ENCODE data around the gene KMO. TPM values are rescaled to one million over a fixed set of nuclear protein-coding genes. Genes with fewer than 3 reads are reported as not detected.

The KMO gene
- total and polyA plus RNA-seq, 2 donors (not counting 3 experiments of a cell fraction or from before 2014, with no cell fraction given) = not detected

DNA sequence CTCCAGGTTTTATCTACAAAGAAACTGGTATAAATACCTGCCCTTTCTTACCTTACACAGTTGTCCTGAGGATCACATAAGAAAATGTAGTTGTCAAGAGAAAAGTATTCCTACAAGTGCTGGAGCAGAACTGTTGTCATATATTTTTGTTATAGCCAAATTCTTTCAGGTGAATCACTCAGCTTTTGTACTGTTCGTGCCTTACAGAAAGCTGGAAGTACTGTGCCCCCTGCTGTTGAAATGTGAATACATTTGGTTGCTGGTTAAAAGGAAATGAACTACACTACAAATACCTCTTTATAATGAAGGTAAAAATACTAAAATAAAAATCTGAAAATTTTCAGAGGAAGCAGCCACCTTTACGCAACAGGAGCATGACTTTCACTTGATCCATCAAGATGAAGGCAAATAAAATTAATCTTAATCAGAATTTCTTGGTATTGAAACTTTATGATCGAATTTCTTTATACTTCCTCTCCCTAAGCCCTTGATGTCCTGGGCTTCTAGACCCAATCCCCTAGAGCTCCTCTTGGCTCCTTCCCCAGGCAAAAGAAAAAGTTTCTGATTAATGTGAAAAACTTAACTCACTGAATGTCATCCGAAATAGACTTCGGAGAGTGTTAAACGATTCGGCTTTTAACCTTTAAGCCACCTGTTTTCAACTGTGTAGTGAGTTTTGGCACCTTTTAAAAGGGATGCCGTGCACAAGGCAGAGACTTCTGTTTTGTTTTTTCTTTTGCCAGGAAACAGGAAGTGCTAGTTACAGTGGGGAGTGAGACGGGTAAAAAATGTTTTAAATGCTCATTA is 95.5 kb downstream of the KMO start:
- POLR2A ChIA-PET = no interaction called here
- peak; percentile 72 for DNase-seq (ENCODE audit: low read depth, low spot score)
- no TSS peak for BruUV-seq (replicated peaks)

DNA sequence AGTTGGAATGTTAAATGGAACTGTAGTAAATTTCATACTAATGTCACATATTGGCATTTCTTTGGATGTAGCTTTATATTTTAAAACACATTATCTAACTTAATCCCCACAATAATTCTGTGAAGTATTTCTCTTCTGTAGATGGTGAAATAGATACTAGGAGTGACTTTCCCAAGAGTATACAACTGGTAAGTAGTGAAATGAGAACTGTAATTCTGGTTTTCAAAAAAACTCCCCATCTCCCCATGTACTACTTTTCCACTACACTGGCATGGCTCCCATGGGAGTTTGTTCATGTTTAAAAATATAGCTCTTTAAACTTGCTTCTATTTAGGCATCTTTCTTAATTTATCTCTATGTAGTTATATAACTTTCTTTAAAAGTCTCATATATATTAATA is 97.8 kb downstream of the KMO start:
- POLR2A ChIA-PET = no interaction called here

More for the DNA sequence above, 95.5 kb downstream of the KMO start:
- Histone ChIP-seq H3K9me1 (replicated peaks; ENCODE audit: control insufficient read depth, extremely low read depth, insufficient read depth, low read length) (no peaks in the 10 kb centered on the region), H3K9ac (replicated peaks; ENCODE audit: extremely low read depth, insufficient read depth, low read length) (no peak overlapping the region), H3K79me2 (ENCODE audit: control insufficient read depth, insufficient read depth, low read length) (peaks cover 2% of the 10 kb centered on the region), H3K4me2 (ENCODE audit: insufficient read depth, low read length) (no peak overlapping the region), H3K4me3 (replicated peaks in 1 of 3; ENCODE audit: insufficient read depth in 1 of 3, low read depth in 1 of 3, low read length in 3 of 3) (no peak overlapping the region), H3K9me3 (replicated peaks; ENCODE audit: control insufficient read depth, insufficient read depth, low read length) (no peaks in the 10 kb centered on the region), H3K4me1 (ENCODE audit: control insufficient read depth, extremely low read depth, insufficient read depth, low read length) (no peaks in the 10 kb centered on the region), H2AFZ (ENCODE audit: low read depth, low read length) (no peak overlapping the region), H3K27me3 (ENCODE audit: control insufficient read depth in 2 of 2, insufficient read depth in 2 of 2, low read length in 2 of 2) (no peaks in the 10 kb centered on the region), H3K36me3 (ENCODE audit: control insufficient read depth in 2 of 2, extremely low read depth in 1 of 2, insufficient read depth in 2 of 2, low read length in 2 of 2) (no peaks in the 10 kb centered on the region), H4K20me1 (replicated peaks; ENCODE audit: control insufficient read depth, extremely low read depth, insufficient read depth, low read length) (no peaks in the 10 kb centered on the region), H3K27ac (ENCODE audit: insufficient read depth, low read depth, low read length) (no peak overlapping the region)
- no peak for FAIRE-seq
- no peak for TF ChIP-seq POLR2A (IDR thresholded peaks at IDR 0.05; ENCODE audit: low read depth, low read length)
- TF ChIP-seq, protein P1, sequence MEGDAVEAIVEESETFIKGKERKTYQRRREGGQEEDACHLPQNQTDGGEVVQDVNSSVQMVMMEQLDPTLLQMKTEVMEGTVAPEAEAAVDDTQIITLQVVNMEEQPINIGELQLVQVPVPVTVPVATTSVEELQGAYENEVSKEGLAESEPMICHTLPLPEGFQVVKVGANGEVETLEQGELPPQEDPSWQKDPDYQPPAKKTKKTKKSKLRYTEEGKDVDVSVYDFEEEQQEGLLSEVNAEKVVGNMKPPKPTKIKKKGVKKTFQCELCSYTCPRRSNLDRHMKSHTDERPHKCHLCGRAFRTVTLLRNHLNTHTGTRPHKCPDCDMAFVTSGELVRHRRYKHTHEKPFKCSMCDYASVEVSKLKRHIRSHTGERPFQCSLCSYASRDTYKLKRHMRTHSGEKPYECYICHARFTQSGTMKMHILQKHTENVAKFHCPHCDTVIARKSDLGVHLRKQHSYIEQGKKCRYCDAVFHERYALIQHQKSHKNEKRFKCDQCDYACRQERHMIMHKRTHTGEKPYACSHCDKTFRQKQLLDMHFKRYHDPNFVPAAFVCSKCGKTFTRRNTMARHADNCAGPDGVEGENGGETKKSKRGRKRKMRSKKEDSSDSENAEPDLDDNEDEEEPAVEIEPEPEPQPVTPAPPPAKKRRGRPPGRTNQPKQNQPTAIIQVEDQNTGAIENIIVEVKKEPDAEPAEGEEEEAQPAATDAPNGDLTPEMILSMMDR (IDR thresholded peaks at IDR 0.05; ENCODE audit: extremely low read depth in 1 of 2, insufficient read depth in 1 of 2, low read depth in 1 of 2, low read length in 2 of 2) = peak; percentile 39 to 51
- intact Hi-C loops (cut with micrococcal nuclease) (loop anchor here (1.0 kb wide), 3 partner anchors 16 to 895 kb away; no protein-coding TSS in a partner anchor), dilution Hi-C loops (cut with MboI; ENCODE audit: extremely low pct_ligation_motif_present, low sequenced_read_pairs) (no loop called here)
- CTCF ChIA-PET = interaction anchor here (0.5 to 4.1 kb wide), 23 partner anchors 8 to 895 kb away, joined by 3 to 106 read pairs (median 4); partner anchors contain the start of genes CHML, EXO1, KMO and OPN3

More for the DNA sequence above, 97.8 kb downstream of the KMO start:
- H3K27ac ChIP-seq (ENCODE audit: insufficient read depth, low read depth, low read length) = no peak overlapping the region
- H3K9me1 ChIP-seq (replicated peaks; ENCODE audit: control insufficient read depth, extremely low read depth, insufficient read depth, low read length) = no peaks in the 10 kb centered on the region
- H3K4me3 ChIP-seq (replicated peaks in 1 of 3; ENCODE audit: insufficient read depth in 1 of 3, low read depth in 1 of 3, low read length in 3 of 3) = no peak overlapping the region
- peaks cover 4% of the 10 kb centered on the region for H4K20me1 ChIP-seq (replicated peaks; ENCODE audit: control insufficient read depth, extremely low read depth, insufficient read depth, low read length)
- H3K36me3 ChIP-seq (ENCODE audit: control insufficient read depth in 2 of 2, extremely low read depth in 1 of 2, insufficient read depth in 2 of 2, low read length in 2 of 2) = peaks cover 0 to 5% of the 10 kb centered on the region in 2 experiments
- DNase-seq (ENCODE audit: low read depth, low spot score) (no peak), FAIRE-seq (no peak)
- no peak overlapping the region for H2AFZ ChIP-seq (ENCODE audit: low read depth, low read length)
- no peak overlapping the region for H3K4me2 ChIP-seq (ENCODE audit: insufficient read depth, low read length)
- no peaks in the 10 kb centered on the region for H3K9me3 ChIP-seq (replicated peaks; ENCODE audit: control insufficient read depth, insufficient read depth, low read length)
- no peaks in the 10 kb centered on the region for H3K4me1 ChIP-seq (ENCODE audit: control insufficient read depth, extremely low read depth, insufficient read depth, low read length)
- no TSS peak for BruUV-seq (replicated peaks)
- CTCF ChIA-PET = interaction anchor here (1.2 to 2.1 kb wide), 2 partner anchors 19 to 742 kb away, joined by 3 to 18 read pairs; no protein-coding TSS in a partner anchor
- intact Hi-C loops (cut with micrococcal nuclease) = loop anchor here (2.0 to 10.0 kb wide), 2 partner anchors 275 to 739 kb away; partner anchors contain the start of gene RGS7
- H3K9ac ChIP-seq (replicated peaks; ENCODE audit: extremely low read depth, insufficient read depth, low read length) = no peak overlapping the region
- peaks cover 17% of the 10 kb centered on the region for H3K79me2 ChIP-seq (ENCODE audit: control insufficient read depth, insufficient read depth, low read length)
- no peaks in the 10 kb centered on the region for H3K27me3 ChIP-seq (ENCODE audit: control insufficient read depth in 2 of 2, insufficient read depth in 2 of 2, low read length in 2 of 2)
- dilution Hi-C loops (cut with MboI; ENCODE audit: extremely low pct_ligation_motif_present, low sequenced_read_pairs) = no loop called here
- TF ChIP-seq POLR2A (IDR thresholded peaks at IDR 0.05; ENCODE audit: low read depth, low read length) = no peak
- TF ChIP-seq, protein P2, sequence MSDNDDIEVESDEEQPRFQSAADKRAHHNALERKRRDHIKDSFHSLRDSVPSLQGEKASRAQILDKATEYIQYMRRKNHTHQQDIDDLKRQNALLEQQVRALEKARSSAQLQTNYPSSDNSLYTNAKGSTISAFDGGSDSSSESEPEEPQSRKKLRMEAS (IDR thresholded peaks at IDR 0.05; ENCODE audit: insufficient read depth, insufficient read length) = no peak
- no peak for TF ChIP-seq FOS (IDR thresholded peaks at IDR 0.05; ENCODE audit: borderline replicate concordance, insufficient read depth, low read length)
- no peak for TF ChIP-seq EZH2 (IDR thresholded peaks at IDR 0.05; ENCODE audit: borderline replicate concordance, low read depth, low read length, severe bottlenecking)
- TF ChIP-seq, protein P1 (IDR thresholded peaks at IDR 0.05; ENCODE audit: extremely low read depth in 1 of 2, insufficient read depth in 1 of 2, low read depth in 1 of 2, low read length in 2 of 2) = no peak
- no peak for TF ChIP-seq POLR2AphosphoS5 (IDR thresholded peaks at IDR 0.05; ENCODE audit: insufficient read depth, low read depth, low read length)
- TF ChIP-seq GATA2 (IDR thresholded peaks at IDR 0.05; ENCODE audit: insufficient read depth, insufficient read length, low read depth, low read length) = no peak
- no peak for TF ChIP-seq JUN (IDR thresholded peaks at IDR 0.05; ENCODE audit: borderline replicate concordance, insufficient read depth, insufficient read length, low read depth)
- TF ChIP-seq MYC (IDR thresholded peaks at IDR 0.05; ENCODE audit: low read depth, low read length) = no peak

Data from endothelial cell of umbilical vein (primary cell).